Endometrial microvascular endothelial cells (primary cell): Measurements from ENCODE around the gene B3GAT3. TPM values are rescaled to one million over a fixed set of nuclear protein-coding genes. Genes with fewer than 3 reads are reported as not detected.

Experiments used
- in situ Hi-C: cut with HindIII; loops from 2 replicates; pipeline ENCODE4 v1.10.0; 2017; ENCODE audit warnings: low sequenced_read_pairs, low pct_unique_long_range_greater_than_20kb; ENCODE audit errors: inconsistent ontology term
- total RNA-seq: library from RNA; depleted of rRNA; stranded (reverse); fragments of >200 nt; gene quantifications from one replicate; pipeline ENCODE4 v1.2.3, GENCODE V29; 2015; ENCODE audit errors: inconsistent ontology term

B3GAT3 gene
- total RNA-seq, 1 donor from 2014 or later: 40.0 TPM

GRCh38 chr11:62608776-62609175, 13.0 kb downstream of the B3GAT3 start:
- in situ Hi-C loops: no loop called here

- in situ Hi-C loops: no loop called here
Measured at GRCh38 chr11:62607714-62608113, 14.1 kb downstream of the B3GAT3 start.

- in situ Hi-C loops: no loop called here
Measured at GRCh38 chr11:62605902-62606301, 15.9 kb downstream of the B3GAT3 start.

- in situ Hi-C loops: no loop called here
Measured at GRCh38 chr11:62605467-62605866, 16.3 kb downstream of the B3GAT3 start.

- in situ Hi-C loops: no loop called here
Measured at GRCh38 chr11:62604460-62605120, 17.2 kb downstream of the B3GAT3 start.

- in situ Hi-C loops: no loop called here
Measured at GRCh38 chr11:62603776-62604299, 17.9 kb downstream of the B3GAT3 start.

- in situ Hi-C loops: no loop called here
Measured at GRCh38 chr11:62603072-62603408, 18.7 kb downstream of the B3GAT3 start.

- in situ Hi-C loops: no loop called here
Measured at GRCh38 chr11:62602141-62603071, 19.4 kb downstream of the B3GAT3 start.

GRCh38 chr11:62601372-62602140, 20.2 kb downstream of the B3GAT3 start, which contains the start of gene MTA2:
Gene MTA2, minus strand, starts transcription at chr11:62601865. Its CDS starts 415 bp downstream, at chr11:62601450.
- in situ Hi-C loops: no loop called here

GRCh38 chr11:62601122-62601371, 20.7 kb downstream of the B3GAT3 start:
- in situ Hi-C loops: no loop called here

GRCh38 chr11:62600367-62601121, 21.2 kb downstream of the B3GAT3 start:
- in situ Hi-C loops: no loop called here

- in situ Hi-C loops: no loop called here
Measured at GRCh38 chr11:62599901-62600300, 21.9 kb downstream of the B3GAT3 start.

- in situ Hi-C loops: no loop called here
Measured at GRCh38 chr11:62599069-62599696, 22.6 kb downstream of the B3GAT3 start.

GRCh38 chr11:62595124-62595523, 26.7 kb downstream of the B3GAT3 start:
- in situ Hi-C loops: no loop called here

GRCh38 chr11:62593434-62594044, 28.2 kb downstream of the B3GAT3 start:
- in situ Hi-C loops: no loop called here

- in situ Hi-C loops: no loop called here
Measured at GRCh38 chr11:62592989-62593421, 28.8 kb downstream of the B3GAT3 start.

GRCh38 chr11:62592146-62592815, 29.5 kb downstream of the B3GAT3 start:
- in situ Hi-C loops: no loop called here
